Gastroesophageal sphincter (tissue), 3 donors: Measurements from ENCODE around the gene CD177.

Source experiments
- CTCF ChIP-seq, 4 experiments: fragments of 200-600 bp in 2 of 4; fragments of 450-650 bp in 2 of 4; sonication (generic) in 1 of 4; IDR thresholded peaks; one replicate each; pipeline ENCODE4 v1.5.1; 2017 to 2019; ENCODE audit warnings: antibody characterized with exemption in 4 of 4, mild to moderate bottlenecking in 2 of 4, moderate library complexity in 2 of 4
- EP300 ChIP-seq: sonication (generic); formaldehyde crosslinking; IDR thresholded peaks from one replicate; pipeline ENCODE4 v1.6.1; 2017; ENCODE audit warnings: antibody characterized with exemption, mild to moderate bottlenecking
- POLR2A ChIP-seq, 2 donors: fragments of 450-650 bp; IDR thresholded peaks; one replicate each; pipeline ENCODE4 v1.6.1; 2017; ENCODE audit warnings: antibody characterized with exemption in 2 of 2, mild to moderate bottlenecking in 2 of 2, moderate library complexity in 1 of 2
- POLR2AphosphoS5 ChIP-seq: sonication (generic); formaldehyde crosslinking; IDR thresholded peaks from one replicate; pipeline ENCODE4 v1.6.1; 2017; ENCODE audit warnings: antibody characterized with exemption

GRCh38 chr19:43315851-43316250 is 37.6 kb upstream of the CD177 start:
- no peak for TF ChIP-seq EP300
- TF ChIP-seq POLR2AphosphoS5: no peak
- no peak for TF ChIP-seq CTCF (IDR thresholded peaks at IDR 0.05)
- no peak for TF ChIP-seq POLR2A (IDR thresholded peaks at IDR 0.05)
